ENCODE data around the gene SCAND1. TPM values are rescaled to one million over a fixed set of nuclear protein-coding genes. Genes with fewer than 3 reads are reported as not detected.
"Not testable (repeated sequence)": the region's sequence is repeated elsewhere in the genome, so short reads cannot be mapped to it uniquely, and the experiment has no call there.

Gene SCAND1
- total and polyA plus RNA-seq, 2 experiments from 2014 or later, result 45.7 to 177 TPM

DNA sequence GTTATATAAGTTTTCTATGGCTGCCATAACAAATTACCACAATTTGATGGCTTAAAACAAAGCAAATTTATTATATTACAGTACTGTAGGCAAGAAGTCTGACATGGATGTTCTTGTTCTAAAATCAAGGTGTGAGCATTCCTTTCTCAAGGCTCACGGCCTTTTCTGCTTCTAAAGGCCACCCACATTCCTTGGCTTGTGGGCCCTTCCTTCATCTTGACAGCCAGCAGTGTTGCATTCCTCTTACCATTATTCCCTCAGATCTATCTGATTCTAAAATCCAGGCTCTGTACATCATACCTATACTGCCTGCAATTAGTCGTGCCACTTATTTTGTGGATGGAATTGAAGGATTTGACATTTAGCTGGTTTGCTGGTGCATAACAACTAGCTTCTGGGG, 17.7 kb upstream of the SCAND1 start:
- no peaks in the 10 kb centered on the region for H3K4me1 ChIP-seq (ENCODE audit: insufficient read depth)
- peak overlapping the region; percentile 81 for H3K27ac ChIP-seq
- H3K9me3 ChIP-seq (ENCODE audit: low read depth), result no peaks in the 10 kb centered on the region
- H3K27me3 ChIP-seq, result no peaks in the 10 kb centered on the region
- no peaks in the 10 kb centered on the region for H3K9me2 ChIP-seq (replicated peaks; ENCODE audit: insufficient read depth)
- 87% methylated on average over 2 of the region's 2 CpGs for WGBS (ENCODE audit: low lambda C conversion rate, missing lambda C conversion rate)
- H2AFZ ChIP-seq, result no peak overlapping the region
- no peaks in the 10 kb centered on the region for H3K79me2 ChIP-seq
- DNase-seq (ENCODE audit: low spot score), result no peak
- no peaks in the 10 kb centered on the region for H4K20me1 ChIP-seq (ENCODE audit: insufficient read depth, poor library complexity, severe bottlenecking)
- no peak overlapping the region for H3K4me3 ChIP-seq
- no peak for TF ChIP-seq EZH2 (IDR thresholded peaks at IDR 0.05; ENCODE audit: borderline replicate concordance)
- no peaks in the 10 kb centered on the region for H3K36me3 ChIP-seq (replicated peaks; ENCODE audit: insufficient read depth, low read depth)
- no peak overlapping the region for H3K4me2 ChIP-seq

DNA sequence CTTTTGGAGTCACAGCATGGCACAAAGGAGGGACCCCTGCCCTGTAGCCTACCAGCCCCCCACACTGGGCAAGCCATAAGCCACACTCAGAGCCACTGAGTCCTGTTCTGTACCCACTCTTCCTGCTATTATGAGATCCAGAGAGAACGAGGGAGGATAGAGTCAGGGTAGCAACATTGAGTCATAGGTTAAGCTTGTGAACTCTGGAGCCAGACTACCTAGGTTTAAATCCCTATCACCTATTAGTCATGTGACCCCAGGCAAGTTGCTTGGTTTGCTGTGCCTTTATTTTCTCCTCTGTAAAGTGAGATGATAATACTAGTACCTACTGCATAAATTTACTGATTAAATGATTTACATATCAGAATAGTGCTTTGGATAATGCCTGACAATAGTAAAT, 14.6 kb upstream of the SCAND1 start:
- H3K4me1 ChIP-seq (ENCODE audit: insufficient read depth), result no peaks in the 10 kb centered on the region
- H3K36me3 ChIP-seq (replicated peaks; ENCODE audit: insufficient read depth, low read depth), result no peaks in the 10 kb centered on the region
- no peaks in the 10 kb centered on the region for H4K20me1 ChIP-seq (ENCODE audit: insufficient read depth, poor library complexity, severe bottlenecking)
- DNase-seq (ENCODE audit: low spot score), result no peak
- 36% methylated on average over 1 of the region's 1 CpG for WGBS (ENCODE audit: low lambda C conversion rate, missing lambda C conversion rate)
- TF ChIP-seq EZH2 (IDR thresholded peaks at IDR 0.05; ENCODE audit: borderline replicate concordance) (no peak), EZH2phosphoT487 (IDR thresholded peaks at IDR 0.05; ENCODE audit: low read depth, severe bottlenecking, unreplicated experiment) (no peak)
- TF ChIP-seq, protein P1, sequence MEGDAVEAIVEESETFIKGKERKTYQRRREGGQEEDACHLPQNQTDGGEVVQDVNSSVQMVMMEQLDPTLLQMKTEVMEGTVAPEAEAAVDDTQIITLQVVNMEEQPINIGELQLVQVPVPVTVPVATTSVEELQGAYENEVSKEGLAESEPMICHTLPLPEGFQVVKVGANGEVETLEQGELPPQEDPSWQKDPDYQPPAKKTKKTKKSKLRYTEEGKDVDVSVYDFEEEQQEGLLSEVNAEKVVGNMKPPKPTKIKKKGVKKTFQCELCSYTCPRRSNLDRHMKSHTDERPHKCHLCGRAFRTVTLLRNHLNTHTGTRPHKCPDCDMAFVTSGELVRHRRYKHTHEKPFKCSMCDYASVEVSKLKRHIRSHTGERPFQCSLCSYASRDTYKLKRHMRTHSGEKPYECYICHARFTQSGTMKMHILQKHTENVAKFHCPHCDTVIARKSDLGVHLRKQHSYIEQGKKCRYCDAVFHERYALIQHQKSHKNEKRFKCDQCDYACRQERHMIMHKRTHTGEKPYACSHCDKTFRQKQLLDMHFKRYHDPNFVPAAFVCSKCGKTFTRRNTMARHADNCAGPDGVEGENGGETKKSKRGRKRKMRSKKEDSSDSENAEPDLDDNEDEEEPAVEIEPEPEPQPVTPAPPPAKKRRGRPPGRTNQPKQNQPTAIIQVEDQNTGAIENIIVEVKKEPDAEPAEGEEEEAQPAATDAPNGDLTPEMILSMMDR (IDR thresholded peaks at IDR 0.05; ENCODE audit: poor library complexity), result no peak
- no peak overlapping the region for H3K27ac ChIP-seq
- H3K27me3 ChIP-seq, result no peaks in the 10 kb centered on the region
- H3K9me2 ChIP-seq (replicated peaks; ENCODE audit: insufficient read depth), result no peaks in the 10 kb centered on the region
- H3K4me2 ChIP-seq, result no peak overlapping the region
- H3K9me3 ChIP-seq (ENCODE audit: low read depth), result no peaks in the 10 kb centered on the region
- H3K79me2 ChIP-seq, result no peaks in the 10 kb centered on the region
- H2AFZ ChIP-seq, result no peak overlapping the region
- no peak overlapping the region for H3K4me3 ChIP-seq

DNA sequence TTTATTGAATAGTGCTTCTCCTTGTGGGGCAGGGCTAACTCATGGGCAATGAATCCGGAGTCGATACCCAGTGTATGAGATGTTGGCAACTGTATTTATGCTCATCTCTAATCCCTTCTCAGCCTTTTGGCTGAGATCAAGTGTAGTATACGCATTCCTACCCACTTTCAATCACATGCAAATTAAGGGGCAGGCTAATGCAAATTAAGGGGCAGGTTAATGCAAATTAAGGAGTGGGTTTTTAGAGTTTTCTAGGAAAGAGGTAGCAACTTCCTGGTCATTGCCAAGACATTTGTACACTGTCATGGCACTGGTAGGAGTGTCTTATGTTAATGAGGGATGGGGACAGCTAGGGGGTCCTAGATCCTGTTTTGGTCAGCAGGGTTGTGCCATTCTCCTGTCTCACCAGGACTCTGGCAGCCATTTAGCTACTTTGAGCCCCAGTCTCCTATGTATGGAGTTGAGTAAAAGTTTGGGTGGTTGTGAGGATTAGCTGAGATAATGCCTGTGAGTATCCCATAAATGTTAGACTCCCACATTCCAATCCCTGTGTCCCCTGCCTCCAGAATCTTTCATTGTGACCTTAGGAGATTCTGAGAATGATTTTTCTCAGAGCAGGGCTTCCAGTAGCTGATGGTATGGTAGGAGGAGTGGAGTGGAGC, 13.8 kb upstream of the SCAND1 start, which contains the start of gene CNBD2:
Gene CNBD2, plus strand, starts transcription at position 612 of the 662 bp plus-strand sequence. CDS start 173 bp downstream, outside the sequence.
- H3K27me3 ChIP-seq, result no peaks in the 10 kb centered on the region
- no peak for TF ChIP-seq EZH2 (IDR thresholded peaks at IDR 0.05; ENCODE audit: borderline replicate concordance)
- TF ChIP-seq, protein P1 (IDR thresholded peaks at IDR 0.05; ENCODE audit: poor library complexity), result no peak
- TF ChIP-seq EZH2phosphoT487 (IDR thresholded peaks at IDR 0.05; ENCODE audit: low read depth, severe bottlenecking, unreplicated experiment), result no peak
- H3K4me1 ChIP-seq (ENCODE audit: insufficient read depth), result no peaks in the 10 kb centered on the region
- no peaks in the 10 kb centered on the region for H3K79me2 ChIP-seq
- DNase-seq (ENCODE audit: low spot score), result no peak
- no peaks in the 10 kb centered on the region for H3K9me3 ChIP-seq (ENCODE audit: low read depth)
- H3K9me2 ChIP-seq (replicated peaks; ENCODE audit: insufficient read depth), result no peaks in the 10 kb centered on the region
- H3K4me2 ChIP-seq, result no peak within 1 kb of the TSS
- no peak within 1 kb of the TSS for H3K27ac ChIP-seq
- H4K20me1 ChIP-seq (ENCODE audit: insufficient read depth, poor library complexity, severe bottlenecking), result no peaks in the 10 kb centered on the region
- no peaks in the 10 kb centered on the region for H3K36me3 ChIP-seq (replicated peaks; ENCODE audit: insufficient read depth, low read depth)
- WGBS (ENCODE audit: low lambda C conversion rate, missing lambda C conversion rate), result 90% methylated on average over 3 of the region's 3 CpGs
- no peak within 1 kb of the TSS for H3K4me3 ChIP-seq
- H2AFZ ChIP-seq, result no peak within 1 kb of the TSS

DNA sequence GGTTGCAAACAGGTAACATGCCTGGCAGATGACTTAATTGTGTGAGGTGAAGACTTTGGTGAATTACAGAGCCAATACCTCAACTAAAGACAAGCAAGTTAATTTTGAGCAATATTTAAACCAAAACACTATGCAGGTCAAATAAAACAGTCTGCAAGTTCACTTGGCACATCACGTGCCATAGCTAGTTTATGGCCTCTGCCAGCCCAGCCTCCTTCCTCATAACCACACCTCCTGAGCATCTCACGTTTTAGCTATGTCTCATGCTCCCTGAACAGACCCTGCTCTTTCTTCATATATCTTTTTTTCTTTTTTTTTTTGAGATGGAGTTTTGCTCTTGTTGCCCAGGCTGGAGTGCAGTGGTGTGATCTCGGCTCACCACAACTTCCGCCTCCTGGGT, 9.6 kb upstream of the SCAND1 start:
- no peaks in the 10 kb centered on the region for H4K20me1 ChIP-seq (ENCODE audit: insufficient read depth, poor library complexity, severe bottlenecking)
- no peaks in the 10 kb centered on the region for H3K4me1 ChIP-seq (ENCODE audit: insufficient read depth)
- TF ChIP-seq EZH2phosphoT487 (IDR thresholded peaks at IDR 0.05; ENCODE audit: low read depth, severe bottlenecking, unreplicated experiment) (no peak), EZH2 (IDR thresholded peaks at IDR 0.05; ENCODE audit: borderline replicate concordance) (no peak)
- TF ChIP-seq, protein P1 (IDR thresholded peaks at IDR 0.05; ENCODE audit: poor library complexity), result no peak
- no peaks in the 10 kb centered on the region for H3K9me3 ChIP-seq (ENCODE audit: low read depth)
- no peak for DNase-seq (ENCODE audit: low spot score)
- no peak overlapping the region for H3K4me2 ChIP-seq
- no peak overlapping the region for H3K4me3 ChIP-seq
- WGBS (ENCODE audit: low lambda C conversion rate, missing lambda C conversion rate), result 89% methylated on average over 4 of the region's 4 CpGs
- no peaks in the 10 kb centered on the region for H3K36me3 ChIP-seq (replicated peaks; ENCODE audit: insufficient read depth, low read depth)
- no peaks in the 10 kb centered on the region for H3K9me2 ChIP-seq (replicated peaks; ENCODE audit: insufficient read depth)
- H3K79me2 ChIP-seq, result no peaks in the 10 kb centered on the region
- H2AFZ ChIP-seq, result no peak overlapping the region
- no peak overlapping the region for H3K27ac ChIP-seq
- H3K27me3 ChIP-seq, result no peaks in the 10 kb centered on the region

DNA sequence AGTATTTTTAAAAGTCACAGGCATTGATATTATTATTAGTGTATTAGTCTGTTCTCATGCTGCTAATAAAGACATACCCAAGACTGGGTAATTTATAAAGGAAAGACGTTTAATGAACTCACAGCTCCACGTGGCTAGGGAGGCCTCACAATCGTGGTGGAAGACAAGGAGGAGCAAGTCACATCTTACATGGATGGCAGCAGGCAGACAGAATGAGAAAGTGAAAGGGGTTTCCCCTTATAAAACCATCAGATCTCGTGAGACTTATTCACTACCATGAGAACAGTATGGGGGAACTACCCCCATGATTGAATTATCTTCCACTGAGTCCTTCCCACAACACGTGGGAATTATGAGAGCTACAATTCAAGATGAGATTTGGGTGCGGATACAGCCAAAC, 5.0 kb upstream of the SCAND1 start:
- not testable (repeated sequence) for H2AFZ ChIP-seq; H3K9me3 ChIP-seq (ENCODE audit: low read depth); H3K4me2 ChIP-seq; H3K4me3 ChIP-seq; H3K79me2 ChIP-seq; DNase-seq (ENCODE audit: low spot score); H4K20me1 ChIP-seq (ENCODE audit: insufficient read depth, poor library complexity, severe bottlenecking); H3K36me3 ChIP-seq (replicated peaks; ENCODE audit: insufficient read depth, low read depth); H3K27me3 ChIP-seq; H3K9me2 ChIP-seq (replicated peaks; ENCODE audit: insufficient read depth); H3K4me1 ChIP-seq (ENCODE audit: insufficient read depth); H3K27ac ChIP-seq
- WGBS (ENCODE audit: low lambda C conversion rate, missing lambda C conversion rate), result 84% methylated on average over 6 of the region's 6 CpGs
